Astrocyte (in vitro differentiated cells and primary cell): ENCODE results near the gene MGMT. TPM values are rescaled to one million over a fixed set of nuclear protein-coding genes. Genes with fewer than 3 reads are reported as not detected.

Experiments used
- DNase-seq: peaks from one replicate; pipeline ENCODE4 v3.0.0-alpha.2; 2010; ENCODE audit warnings: low read depth
- FAIRE-seq: peaks from 2 replicates; lab custom pipeline; 2011; peaks lifted over from hg19 to GRCh38; lab: Jason Lieb, UNC
- H2AFZ ChIP-seq: 2 replicates; pipeline ENCODE4 v1.6.0; 2012; ENCODE audit warnings: low read depth, low read length, inconsistent platforms
- H3K27ac ChIP-seq: 2 replicates; pipeline ENCODE4 v1.5.1; 2011; ENCODE audit warnings: low read depth, low read length, inconsistent platforms
- H3K27me3 ChIP-seq: 2 replicates; pipeline ENCODE4 v1.6.0; 2011; ENCODE audit warnings: low read length, inconsistent platforms; ENCODE audit not compliant: insufficient read depth
- H3K36me3 ChIP-seq: 2 replicates; pipeline ENCODE4 v1.5.1; 2011; ENCODE audit warnings: low read length, inconsistent platforms; ENCODE audit not compliant: insufficient read depth
- H3K4me1 ChIP-seq: 2 replicates; pipeline ENCODE4 v1.5.1; 2011; ENCODE audit warnings: low read length, inconsistent platforms; ENCODE audit not compliant: insufficient read depth
- H3K4me2 ChIP-seq: 2 replicates; pipeline ENCODE4 v1.6.0; 2012; ENCODE audit warnings: low read length, inconsistent platforms
- H3K4me3 ChIP-seq: 2 replicates; pipeline ENCODE4 v1.5.1; 2011; ENCODE audit warnings: low read depth, mild to moderate bottlenecking, low read length, inconsistent platforms; ENCODE audit not compliant: insufficient read depth
- H3K79me2 ChIP-seq: 2 replicates; pipeline ENCODE4 v1.6.0; 2012; ENCODE audit warnings: mild to moderate bottlenecking, low read length, inconsistent platforms; ENCODE audit not compliant: insufficient read depth
- H3K9ac ChIP-seq: 2 replicates; pipeline ENCODE4 v1.6.0; 2012; ENCODE audit warnings: mild to moderate bottlenecking, low read length, inconsistent platforms
- H3K9me3 ChIP-seq: 2 replicates; pipeline ENCODE4 v1.5.1; 2012; ENCODE audit warnings: low read depth, mild to moderate bottlenecking, low read length, inconsistent platforms; ENCODE audit not compliant: insufficient read depth
- H4K20me1 ChIP-seq: 2 replicates; pipeline ENCODE4 v1.6.0; 2012; ENCODE audit warnings: low read length, inconsistent platforms; ENCODE audit not compliant: insufficient read depth
- H3K27ac Mint-ChIP-seq: one replicate; pipeline ENCODE4 v1.8.0; 2021; ENCODE audit warnings: mild to moderate bottlenecking, mixed read lengths; ENCODE audit not compliant: unreplicated experiment
- H3K27me3 Mint-ChIP-seq: one replicate; pipeline ENCODE4 v1.8.0; 2021; ENCODE audit warnings: low read depth, mixed read lengths; ENCODE audit not compliant: unreplicated experiment
- H3K36me3 Mint-ChIP-seq: one replicate; pipeline ENCODE4 v1.8.0; 2021; ENCODE audit warnings: low read depth, mixed read lengths; ENCODE audit not compliant: unreplicated experiment
- H3K4me1 Mint-ChIP-seq: one replicate; pipeline ENCODE4 v1.8.0; 2021; ENCODE audit warnings: low read depth, mixed read lengths; ENCODE audit not compliant: unreplicated experiment
- H3K4me3 Mint-ChIP-seq: one replicate; pipeline ENCODE4 v1.8.0; 2021; ENCODE audit warnings: mild to moderate bottlenecking, moderate library complexity, mixed read lengths; ENCODE audit not compliant: unreplicated experiment
- H3K9me3 Mint-ChIP-seq: one replicate; pipeline ENCODE4 v1.8.0; 2021; ENCODE audit warnings: mild to moderate bottlenecking, mixed read lengths; ENCODE audit not compliant: unreplicated experiment
- CTCF ChIP-seq: IDR thresholded peaks from 2 replicates; pipeline ENCODE4 v1.5.1; 2011; ENCODE audit warnings: low read depth, mild to moderate bottlenecking, inconsistent platforms, low read length, moderate library complexity; ENCODE audit not compliant: insufficient read depth
- EZH2 ChIP-seq: IDR thresholded peaks from 2 replicates; pipeline ENCODE4 v1.6.1; 2012; ENCODE audit warnings: mild to moderate bottlenecking, low read length, inconsistent platforms; ENCODE audit not compliant: insufficient read depth
- total RNA-seq: library from RNA; stranded (reverse); gene quantifications from 2 replicates; pipeline ENCODE4 v1.2.1, GENCODE V29; 2021

Gene MGMT
- total RNA-seq, 1 donor from 2014 or later: 9.5 TPM

DNA sequence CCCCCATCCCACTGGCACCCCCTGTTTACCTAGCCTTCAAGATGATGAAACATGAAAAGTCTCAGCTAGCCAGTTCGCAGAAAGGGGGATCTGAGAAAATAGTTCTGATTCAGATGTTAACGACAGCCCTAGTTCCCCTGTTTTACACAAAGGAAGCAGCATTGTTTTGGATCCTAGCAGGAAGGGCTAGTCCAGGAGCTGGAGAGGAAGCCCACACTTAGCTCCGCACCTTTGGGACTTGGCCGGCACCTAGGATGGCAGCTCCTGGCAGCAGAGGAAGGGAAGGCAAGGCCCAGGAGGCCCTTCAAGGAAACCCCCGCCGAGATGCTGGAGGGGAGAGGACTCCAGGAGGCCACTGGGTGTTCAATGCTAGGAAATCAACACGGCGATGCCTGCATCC is 29.0 kb upstream of the MGMT start:
- no peak overlapping the region for H3K27ac Mint-ChIP-seq
- no peak for DNase-seq

DNA sequence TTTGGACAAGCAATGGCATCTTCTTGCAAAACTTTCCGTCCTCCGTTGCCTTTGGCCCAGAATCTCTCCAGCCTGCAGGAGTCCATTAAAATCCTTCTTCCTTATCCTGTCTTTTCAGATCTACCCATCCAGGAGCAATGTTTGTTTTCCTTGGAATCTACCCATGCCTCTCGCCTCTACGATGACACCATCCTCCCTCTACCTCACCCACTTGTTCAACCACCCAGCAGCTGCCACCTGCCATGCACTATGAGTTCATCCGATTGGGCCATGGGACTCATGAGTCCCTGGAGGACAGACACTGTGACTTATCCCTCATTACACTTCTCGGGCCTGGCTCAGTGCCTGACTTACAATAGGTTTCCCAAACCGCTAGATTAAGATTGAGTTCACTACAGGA is 26.8 kb upstream of the MGMT start:
- no peak overlapping the region for H3K27ac ChIP-seq
- H3K4me3 Mint-ChIP-seq: no peak overlapping the region
- H3K27me3 ChIP-seq: no peaks in the 10 kb centered on the region
- no peaks in the 10 kb centered on the region for H3K4me1 Mint-ChIP-seq
- no peaks in the 10 kb centered on the region for H3K79me2 ChIP-seq
- H4K20me1 ChIP-seq: no peaks in the 10 kb centered on the region
- H3K4me2 ChIP-seq: no peak overlapping the region
- H2AFZ ChIP-seq: no peak overlapping the region
- peaks cover 11% of the 10 kb centered on the region for H3K9me3 Mint-ChIP-seq
- H3K27ac Mint-ChIP-seq: no peak overlapping the region
- no peaks in the 10 kb centered on the region for H3K36me3 Mint-ChIP-seq
- H3K4me1 ChIP-seq: no peaks in the 10 kb centered on the region
- no peak for FAIRE-seq
- H3K4me3 ChIP-seq: no peak overlapping the region
- H3K36me3 ChIP-seq: no peaks in the 10 kb centered on the region
- no peak for DNase-seq
- peaks cover 11% of the 10 kb centered on the region for H3K27me3 Mint-ChIP-seq
- H3K9ac ChIP-seq: no peak overlapping the region
- TF ChIP-seq CTCF (no peak), EZH2 (no peak)
- peaks cover 5% of the 10 kb centered on the region for H3K9me3 ChIP-seq

More for the DNA sequence above, 29.0 kb upstream of the MGMT start:
- FAIRE-seq: no peak
- Histone ChIP-seq H3K27ac (no peak overlapping the region), H3K79me2 (no peaks in the 10 kb centered on the region), H3K27me3 (no peaks in the 10 kb centered on the region), H4K20me1 (no peaks in the 10 kb centered on the region), H3K9ac (no peak overlapping the region), H3K4me3 (no peak overlapping the region), H3K9me3 (peaks cover 5% of the 10 kb centered on the region), H3K4me1 (no peaks in the 10 kb centered on the region), H3K4me2 (no peak overlapping the region), H3K36me3 (no peaks in the 10 kb centered on the region), H2AFZ (no peak overlapping the region)
- TF ChIP-seq EZH2: no peak
- no peak for TF ChIP-seq CTCF
- Mint-ChIP-seq H3K27me3 (peaks cover 11% of the 10 kb centered on the region), H3K36me3 (no peaks in the 10 kb centered on the region), H3K4me1 (no peaks in the 10 kb centered on the region), H3K4me3 (no peak overlapping the region), H3K9me3 (peaks cover 11% of the 10 kb centered on the region)

DNA sequence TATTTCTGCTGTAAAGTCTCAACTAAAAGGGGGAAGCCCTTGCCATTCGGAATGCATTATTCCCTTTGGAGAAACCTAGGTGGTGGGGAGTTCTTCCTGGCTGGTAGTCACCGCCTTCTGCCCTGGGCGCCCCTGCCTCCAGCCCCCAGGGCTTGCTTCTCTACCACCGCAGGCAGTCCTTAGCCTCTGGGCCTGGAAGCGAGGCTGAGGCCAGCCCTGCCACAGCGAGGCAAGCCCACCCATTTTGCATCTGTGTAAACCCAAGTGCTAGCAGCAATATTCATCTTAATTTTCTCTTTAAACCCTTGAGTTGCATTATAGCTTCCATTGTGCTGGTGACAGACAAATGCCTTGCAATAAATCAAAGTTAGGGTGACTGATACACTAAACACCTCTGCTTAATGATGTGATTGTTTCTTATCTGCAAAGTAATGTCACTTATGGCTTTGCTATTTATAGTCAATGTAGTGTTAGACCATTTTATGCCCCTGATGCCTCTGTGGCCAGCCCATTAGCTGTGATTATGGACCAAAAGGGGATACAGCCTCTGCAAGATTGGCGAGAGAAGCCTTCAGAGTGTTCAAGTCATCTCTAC is 26.2 kb upstream of the MGMT start:
- H3K27me3 Mint-ChIP-seq: peaks cover 11% of the 10 kb centered on the region
- no peaks in the 10 kb centered on the region for H3K36me3 Mint-ChIP-seq
- H3K4me2 ChIP-seq: no peak overlapping the region
- no peaks in the 10 kb centered on the region for H3K4me1 ChIP-seq
- TF ChIP-seq CTCF (no peak), EZH2 (no peak)
- H3K27ac ChIP-seq: no peak overlapping the region
- no peaks in the 10 kb centered on the region for H3K79me2 ChIP-seq
- peaks cover 5% of the 10 kb centered on the region for H3K9me3 ChIP-seq
- no peak overlapping the region for H3K9ac ChIP-seq
- H2AFZ ChIP-seq: no peak overlapping the region
- H3K4me3 ChIP-seq: no peak overlapping the region
- DNase-seq (no peak), FAIRE-seq (no peak)
- peaks cover 9% of the 10 kb centered on the region for H3K9me3 Mint-ChIP-seq
- no peak overlapping the region for H3K27ac Mint-ChIP-seq
- no peak overlapping the region for H3K4me3 Mint-ChIP-seq
- no peaks in the 10 kb centered on the region for H3K36me3 ChIP-seq
- no peaks in the 10 kb centered on the region for H4K20me1 ChIP-seq
- H3K4me1 Mint-ChIP-seq: no peaks in the 10 kb centered on the region
- H3K27me3 ChIP-seq: no peaks in the 10 kb centered on the region
